NCI-H146 treated with DMSO at 0.1 percent for 48 hours (cell line): Measurements from ENCODE around the gene CLEC19A.
"Not testable (repeated sequence)": the region's sequence is repeated elsewhere in the genome, so short reads cannot be mapped to it uniquely, and the experiment has no call there.

Source experiments
- DNase-seq: peaks from one replicate; lab custom pipeline; 2025; ENCODE audit not compliant: unreplicated experiment; lab: John Stamatoyannopoulos, UW

The CLEC19A gene

DNA sequence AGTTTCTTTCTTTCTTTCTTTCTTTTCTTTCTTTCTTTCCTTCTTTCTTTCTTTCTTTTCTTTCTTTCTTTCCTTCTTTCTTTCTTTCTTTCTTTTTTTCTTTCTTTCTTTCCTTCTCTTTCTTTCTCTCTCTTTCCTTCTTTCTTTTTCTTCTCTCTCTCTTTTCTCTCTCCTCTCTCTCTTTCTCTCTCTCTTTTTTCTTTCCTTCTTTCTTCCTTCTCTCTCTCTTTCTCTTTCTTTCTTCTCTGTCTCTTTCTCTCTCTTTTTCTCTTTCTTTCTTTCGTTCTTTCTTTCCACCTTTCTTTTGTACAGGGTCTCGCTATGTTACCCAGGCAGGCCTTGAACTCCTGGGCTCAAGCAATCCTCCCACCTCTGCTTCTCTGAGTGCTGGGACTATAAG is 35.7 kb downstream of the CLEC19A start:
- not testable (repeated sequence) for DNase-seq

GRCh38 chr16:19323596-19323995 is 38.1 kb downstream of the CLEC19A start:
- DNase-seq, result no peak

DNA sequence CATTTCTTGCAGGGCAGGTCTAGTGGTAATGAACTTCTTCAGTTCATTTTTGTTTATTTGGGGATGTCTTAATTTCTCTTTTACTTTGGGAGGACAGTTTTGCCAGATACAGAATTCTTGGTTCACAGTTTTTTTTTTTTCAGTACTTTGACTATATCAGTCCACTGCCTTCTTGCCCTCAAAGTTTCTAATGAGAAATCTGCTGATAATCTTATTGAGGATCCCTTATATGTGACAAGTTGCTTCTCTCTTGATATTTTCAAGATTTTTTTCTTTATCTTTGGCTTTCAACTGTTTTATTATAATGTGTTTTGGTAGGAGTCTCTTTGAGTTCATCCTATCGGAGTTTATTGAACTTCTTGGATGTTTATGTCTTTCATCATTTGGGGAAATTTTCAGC is 42.8 kb downstream of the CLEC19A start:
- DNase-seq, result no peak

DNA sequence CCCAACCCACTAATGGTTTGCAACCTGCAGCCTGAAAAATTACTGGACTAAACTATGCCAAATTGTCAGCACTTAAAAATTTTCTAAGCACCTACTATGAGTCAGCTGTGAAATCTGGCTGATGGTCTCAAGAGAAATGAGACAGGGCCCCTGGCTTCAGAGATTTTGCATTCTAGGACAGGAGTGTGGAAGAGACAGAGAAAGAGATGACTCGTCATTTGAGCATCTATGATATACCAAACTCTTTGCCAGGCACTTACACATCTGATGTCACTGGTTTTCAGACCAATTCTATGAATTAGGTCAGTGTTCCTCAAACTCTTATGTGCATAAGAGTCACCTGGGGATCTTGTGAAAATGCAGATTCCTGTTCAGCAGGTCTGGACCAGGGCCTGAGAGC is 44.4 kb downstream of the CLEC19A start:
- DNase-seq, result no peak

DNA sequence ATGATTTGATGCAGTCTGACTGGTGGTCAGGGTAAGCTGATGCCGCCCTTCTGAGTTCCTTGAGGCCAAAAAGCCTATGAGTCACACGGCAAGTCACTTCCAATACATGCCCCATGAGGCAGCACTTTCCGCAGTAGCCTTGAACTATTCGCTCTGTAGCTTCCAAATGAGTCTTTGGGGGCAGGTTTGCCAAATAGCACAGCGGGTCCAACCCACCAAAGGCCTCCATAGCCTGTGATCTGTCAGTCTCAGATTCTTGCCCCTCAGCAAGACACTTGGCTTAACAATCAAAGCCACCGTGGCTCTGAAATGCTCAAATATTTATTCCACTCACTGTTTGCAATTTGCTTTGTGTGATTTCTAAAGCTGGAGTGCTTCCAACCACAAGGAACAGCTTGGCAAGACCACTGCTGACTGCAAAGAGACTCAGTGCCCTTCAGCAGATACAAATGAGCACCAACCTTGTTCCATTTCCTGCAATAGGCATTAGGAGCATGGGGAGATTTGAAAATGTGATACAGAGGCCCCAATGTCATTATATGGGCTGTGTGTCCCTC is 45.4 kb downstream of the CLEC19A start:
- DNase-seq, result no peak

- no peak for DNase-seq
Observed at GRCh38 chr16:19331794-19332193, 46.3 kb downstream of the CLEC19A start.

DNA sequence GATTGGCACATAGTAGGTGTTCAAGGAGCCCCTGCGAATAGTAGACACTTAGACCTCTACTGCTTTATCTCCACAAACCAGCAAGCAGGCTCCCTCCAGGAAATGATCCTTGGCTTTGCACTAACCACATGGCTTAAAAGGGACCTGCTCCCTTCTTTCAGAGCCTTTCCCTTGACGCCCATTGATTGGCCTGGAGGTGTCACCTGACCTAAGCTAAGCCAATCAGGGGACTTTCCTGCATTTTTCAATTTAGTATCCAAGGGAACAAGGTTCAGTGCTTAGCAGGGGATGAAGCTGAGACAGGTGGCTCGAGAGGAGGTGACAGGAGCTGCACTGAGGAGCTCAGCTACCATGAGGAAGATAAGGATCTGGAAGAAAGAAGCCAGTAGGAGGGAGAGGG is 52.8 kb downstream of the CLEC19A start:
- DNase-seq, result peak; percentile 30

GRCh38 chr16:19344224-19344801 is 58.8 kb downstream of the CLEC19A start:
- DNase-seq, result no peak

DNA sequence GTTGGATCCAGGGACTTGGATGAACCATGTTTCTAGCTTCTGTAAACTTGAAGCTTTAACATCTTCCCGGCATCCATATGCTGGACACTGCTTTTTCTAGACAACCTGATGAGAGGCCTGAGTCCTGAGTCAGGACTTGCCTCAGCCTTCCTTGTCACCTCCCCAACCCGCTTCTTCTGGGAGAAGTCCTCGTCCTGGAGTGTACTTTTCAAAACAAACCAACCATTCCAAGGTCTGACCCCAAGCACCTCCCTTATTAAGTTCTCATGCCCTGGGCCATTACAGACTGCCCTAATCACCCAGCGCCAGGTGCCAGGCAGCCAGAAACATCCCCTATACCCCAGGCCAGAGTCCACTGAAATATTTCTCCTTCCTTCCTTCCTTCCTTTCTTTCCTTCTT is 59.4 kb downstream of the CLEC19A start:
- no peak for DNase-seq

GRCh38 chr16:19346335-19346922 is 60.9 kb downstream of the CLEC19A start:
- no peak for DNase-seq

- DNase-seq, result no peak
Observed at GRCh38 chr16:19348125-19348524, 62.6 kb downstream of the CLEC19A start.

GRCh38 chr16:19348578-19349315 is 63.2 kb downstream of the CLEC19A start:
- DNase-seq, result peak; percentile 53

DNA sequence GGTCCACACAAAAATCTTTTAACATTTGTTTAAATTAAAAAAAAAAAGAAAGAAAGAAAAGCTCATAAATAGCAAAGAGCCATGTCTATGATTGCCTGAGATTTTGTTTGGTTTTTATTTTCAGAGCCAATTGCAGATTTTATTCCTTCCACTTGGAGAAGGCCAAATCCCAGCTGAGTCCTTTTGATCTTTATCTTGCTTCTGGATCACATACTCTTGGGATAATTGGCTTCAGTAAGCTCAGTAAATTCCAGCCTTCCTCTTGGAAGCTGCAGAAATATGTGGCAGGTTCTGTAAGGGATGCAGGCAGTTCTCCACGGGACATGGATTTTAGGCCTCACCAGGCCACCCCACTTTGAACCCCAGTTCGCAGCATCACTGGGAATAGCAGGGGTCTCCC is 68.8 kb downstream of the CLEC19A start:
- no peak for DNase-seq

GRCh38 chr16:19356024-19356952 is 70.8 kb downstream of the CLEC19A start:
- no peak for DNase-seq

GRCh38 chr16:19359556-19359955 is 74.0 kb downstream of the CLEC19A start:
- no peak for DNase-seq
